ENCODE measurements around the gene CTSF. TPM values are rescaled to one million over a fixed set of nuclear protein-coding genes. Genes with fewer than 3 reads are reported as not detected.

Gene CTSF
- polyA plus RNA-seq, 1 donor (not counting 4 experiments of a cell fraction or from before 2014, with no cell fraction given), result 3.2 TPM

DNA sequence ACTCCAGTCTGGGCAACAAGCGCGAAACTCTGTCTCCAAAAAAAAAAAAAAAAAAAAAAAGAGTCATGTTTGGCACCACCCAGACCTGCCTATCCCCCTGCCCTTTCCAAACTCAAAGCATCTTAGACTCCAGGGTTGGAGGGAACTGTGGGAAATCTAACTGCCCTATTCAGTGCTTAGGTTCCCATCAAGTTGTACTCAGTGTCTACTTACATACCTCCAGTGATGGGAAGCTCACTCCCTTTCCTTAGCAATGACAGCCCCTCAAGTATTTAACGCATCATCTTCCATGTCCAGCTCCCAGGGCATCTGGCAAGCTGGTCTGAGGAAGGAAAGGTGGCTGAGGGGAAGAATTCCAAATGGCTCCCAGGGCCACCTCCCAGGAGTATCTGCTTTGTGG, 18.7 kb downstream of the CTSF start:
- Histone ChIP-seq H2AFZ (ENCODE audit: control insufficient read depth, low read length) (no peak overlapping the region), H3K4me2 (ENCODE audit: control insufficient read depth, extremely low read depth, insufficient read depth, low read depth, low read length) (no peak overlapping the region), H3K27me3 (ENCODE audit: control insufficient read depth, extremely low read depth, insufficient read depth, low read length) (peaks cover 19% of the 10 kb centered on the region), H3K9me3 (ENCODE audit: control insufficient read depth, low read depth, low read length) (no peaks in the 10 kb centered on the region), H3K4me1 (ENCODE audit: control insufficient read depth, extremely low read depth, insufficient read depth, low read length) (peaks cover 6% of the 10 kb centered on the region), H3K36me3 (ENCODE audit: control insufficient read depth in 2 of 2, extremely low read depth in 1 of 2, insufficient read depth in 2 of 2, low read length in 2 of 2) (no peaks in the 10 kb centered on the region), H3K79me2 (ENCODE audit: control insufficient read depth, insufficient read depth, low read length) (no peaks in the 10 kb centered on the region), H4K20me1 (ENCODE audit: control insufficient read depth, extremely low read depth, insufficient read depth, low read length) (no peaks in the 10 kb centered on the region), H3K9me1 (ENCODE audit: control insufficient read depth, extremely low read depth, insufficient read depth, low read length) (no peaks in the 10 kb centered on the region), H3K27ac (ENCODE audit: control insufficient read depth, insufficient read depth, low read length) (no peak overlapping the region), H3K4me3 (ENCODE audit: control insufficient read depth in 2 of 3, extremely low read depth in 1 of 3, insufficient read depth in 2 of 3, low read depth in 1 of 3, low read length in 3 of 3) (no peak overlapping the region), H3K9ac (ENCODE audit: control insufficient read depth, extremely low read depth, insufficient read depth, low read length) (no peak overlapping the region)
- DNase-seq (ENCODE audit: low read depth, low spot score) (no peak), FAIRE-seq (no peak)
- TF ChIP-seq CTCF (optimal IDR thresholded peaks at IDR 0.05 in 1 of 3, IDR thresholded peaks at IDR 0.05 in 1 of 3, conservative IDR thresholded peaks at IDR 0.05 in 1 of 3; ENCODE audit: extremely low read depth in 1 of 3, insufficient read depth in 2 of 3, low read length in 3 of 3), result no peak
- TF ChIP-seq EZH2 (IDR thresholded peaks at IDR 0.05; ENCODE audit: low read length), result no peak
- dilution Hi-C loops (cut with MboI; ENCODE audit: extremely low pct_ligation_motif_present, low sequenced_read_pairs), result no loop called here

- Histone ChIP-seq H3K9me3 (ENCODE audit: control insufficient read depth, low read depth, low read length) (no peaks in the 10 kb centered on the region), H4K20me1 (ENCODE audit: control insufficient read depth, extremely low read depth, insufficient read depth, low read length) (no peaks in the 10 kb centered on the region), H3K9ac (ENCODE audit: control insufficient read depth, extremely low read depth, insufficient read depth, low read length) (no peak overlapping the region), H3K4me1 (ENCODE audit: control insufficient read depth, extremely low read depth, insufficient read depth, low read length) (peaks cover 6% of the 10 kb centered on the region), H3K4me2 (ENCODE audit: control insufficient read depth, extremely low read depth, insufficient read depth, low read depth, low read length) (no peak overlapping the region), H3K27me3 (ENCODE audit: control insufficient read depth, extremely low read depth, insufficient read depth, low read length) (peaks cover 19% of the 10 kb centered on the region), H3K27ac (ENCODE audit: control insufficient read depth, insufficient read depth, low read length) (no peak overlapping the region), H3K36me3 (ENCODE audit: control insufficient read depth in 2 of 2, extremely low read depth in 1 of 2, insufficient read depth in 2 of 2, low read length in 2 of 2) (no peaks in the 10 kb centered on the region), H3K9me1 (ENCODE audit: control insufficient read depth, extremely low read depth, insufficient read depth, low read length) (no peaks in the 10 kb centered on the region), H2AFZ (ENCODE audit: control insufficient read depth, low read length) (no peak overlapping the region), H3K79me2 (ENCODE audit: control insufficient read depth, insufficient read depth, low read length) (no peaks in the 10 kb centered on the region), H3K4me3 (ENCODE audit: control insufficient read depth in 2 of 3, extremely low read depth in 1 of 3, insufficient read depth in 2 of 3, low read depth in 1 of 3, low read length in 3 of 3) (no peak overlapping the region)
- TF ChIP-seq CTCF (optimal IDR thresholded peaks at IDR 0.05 in 1 of 3, IDR thresholded peaks at IDR 0.05 in 1 of 3, conservative IDR thresholded peaks at IDR 0.05 in 1 of 3; ENCODE audit: extremely low read depth in 1 of 3, insufficient read depth in 2 of 3, low read length in 3 of 3) (no peak), EZH2 (IDR thresholded peaks at IDR 0.05; ENCODE audit: low read length) (no peak)
- FAIRE-seq, result no peak
- dilution Hi-C loops (cut with MboI; ENCODE audit: extremely low pct_ligation_motif_present, low sequenced_read_pairs), result no loop called here
- no peak for DNase-seq (ENCODE audit: low read depth, low spot score)
Measured at GRCh38 chr11:66548774-66549630, 19.4 kb downstream of the CTSF start.
